Mucosa of descending colon (tissue), 3 donors: ENCODE measurements around the gene BBOX1. TPM values are rescaled to one million over a fixed set of nuclear protein-coding genes. Genes with fewer than 3 reads are reported as not detected.

ENCODE experiments used
- ATAC-seq: fragments of 200-7000 bp; cut with Tn5 transposase; one replicate; pipeline ENCODE4 v1.9.1; 2020; ENCODE audit warnings: mild to moderate bottlenecking, moderate library complexity
- DNase-seq, 3 donors: peaks; one replicate each; pipeline ENCODE4 v3.0.0-alpha.2; 2020
- H3K36me3 ChIP-seq: fragments of 200-600 bp; one replicate; pipeline ENCODE4 v1.8.0; 2021; ENCODE audit warnings: low read depth, mild to moderate bottlenecking
- H3K4me1 ChIP-seq: fragments of 200-600 bp; one replicate; pipeline ENCODE4 v1.8.0; 2021; ENCODE audit warnings: low read depth, mild to moderate bottlenecking
- H3K4me3 ChIP-seq: fragments of 200-600 bp; one replicate; pipeline ENCODE4 v1.8.0; 2021; ENCODE audit warnings: mild to moderate bottlenecking
- H3K9me3 ChIP-seq: fragments of 200-600 bp; one replicate; pipeline ENCODE4 v1.8.0; 2021; ENCODE audit warnings: mild to moderate bottlenecking
- CTCF ChIP-seq: fragments of 200-600 bp; IDR thresholded peaks from one replicate; pipeline ENCODE4 v1.8.0; 2022; ENCODE audit warnings: antibody characterized with exemption, mild to moderate bottlenecking
- intact Hi-C, 2 donors: fragments of 100-400 bp; cut with DNase I in 1 of 2; cut with micrococcal nuclease in 1 of 2; formaldehyde crosslinking; loops; one replicate each; pipeline versions ENCODE4 v1.11.0 to v1.11.1; 2022; cut with DNase I, micrococcal nuclease
- total RNA-seq, 3 donors: library from RNA; stranded (reverse); fragmentation: NEBNext Ultra II Directional in 2 of 3; extraction: Animal tissue kit (Norgen Biotek cat#: 25700) in 2 of 3; gene quantifications; one replicate each; pipeline versions ENCODE4 v1.2.1 to v1.2.4, GENCODE V29; 2021 to 2023
- donor health status: DM: no; HTN: no; CAD: no; lungs with moderate emphysema.
- donor health status: DM: no; HTN: no; CAD: no.
- donor health status: DM: no; HTN: yes; CAD: no.

BBOX1 gene
- total RNA-seq, 3 donors from 2014 or later = not detected

- no peaks in the 10 kb centered on the region for H3K9me3 ChIP-seq
- no peaks in the 10 kb centered on the region for H3K36me3 ChIP-seq
- intact Hi-C loops = no loop called here
- H3K4me1 ChIP-seq = no peaks in the 10 kb centered on the region
- H3K4me3 ChIP-seq = no peak overlapping the region
- DNase-seq = no peak
- TF ChIP-seq CTCF = no peak
- no peak for ATAC-seq
Observed at GRCh38 chr11:27112946-27113345, 72.3 kb downstream of the BBOX1 start.

- no peak for TF ChIP-seq CTCF
- no peak overlapping the region for H3K4me3 ChIP-seq
- H3K36me3 ChIP-seq = no peaks in the 10 kb centered on the region
- H3K9me3 ChIP-seq = no peaks in the 10 kb centered on the region
- intact Hi-C loops = no loop called here
- H3K4me1 ChIP-seq = no peaks in the 10 kb centered on the region
- DNase-seq (no peak), ATAC-seq (no peak)
Observed at GRCh38 chr11:27115051-27115650, 74.5 kb downstream of the BBOX1 start.

GRCh38 chr11:27116684-27117083, 76.1 kb downstream of the BBOX1 start:
- intact Hi-C loops = no loop called here
- no peaks in the 10 kb centered on the region for H3K36me3 ChIP-seq
- H3K4me3 ChIP-seq = no peak overlapping the region
- no peak for TF ChIP-seq CTCF
- no peaks in the 10 kb centered on the region for H3K9me3 ChIP-seq
- no peaks in the 10 kb centered on the region for H3K4me1 ChIP-seq
- ATAC-seq = no peak
- no peak for DNase-seq

- intact Hi-C loops = no loop called here
- ATAC-seq = no peak
- H3K4me1 ChIP-seq = no peaks in the 10 kb centered on the region
- TF ChIP-seq CTCF = no peak
- H3K4me3 ChIP-seq = no peak overlapping the region
- no peaks in the 10 kb centered on the region for H3K9me3 ChIP-seq
- H3K36me3 ChIP-seq = no peaks in the 10 kb centered on the region
- no peak for DNase-seq
Observed at GRCh38 chr11:27118371-27118770, 77.8 kb downstream of the BBOX1 start.

- Histone ChIP-seq H3K9me3 (no peaks in the 10 kb centered on the region), H3K36me3 (no peaks in the 10 kb centered on the region), H3K4me3 (no peak overlapping the region), H3K4me1 (no peaks in the 10 kb centered on the region)
- intact Hi-C loops = no loop called here
- ATAC-seq (no peak), DNase-seq (no peak)
- no peak for TF ChIP-seq CTCF
Observed at GRCh38 chr11:27118949-27119348, 78.3 kb downstream of the BBOX1 start.

- Histone ChIP-seq H3K4me1 (no peaks in the 10 kb centered on the region), H3K36me3 (no peaks in the 10 kb centered on the region), H3K9me3 (no peaks in the 10 kb centered on the region), H3K4me3 (no peak overlapping the region)
- TF ChIP-seq CTCF = no peak
- intact Hi-C loops = no loop called here
- ATAC-seq = no peak
- no peak for DNase-seq
Observed at GRCh38 chr11:27119396-27119795, 78.8 kb downstream of the BBOX1 start.
